HepG2 (cell line): ENCODE data around the gene LGALS4. TPM values are rescaled to one million over a fixed set of nuclear protein-coding genes. Genes with fewer than 3 reads are reported as not detected.

ENCODE experiments used
- ARNT2 ChIP-seq: sonication (generic); formaldehyde crosslinking; IDR thresholded peaks from 2 replicates; pipeline ENCODE4 v1.8.0; 2022; ENCODE audit warnings: mild to moderate bottlenecking, low read depth, missing genetic modification reagents, moderate library complexity
- CBFB ChIP-seq: sonication (generic); formaldehyde crosslinking; IDR thresholded peaks from 2 replicates; pipeline ENCODE4 v1.4.0; 2020; ENCODE audit warnings: missing genetic modification reagents
- ESRRA ChIP-seq: sonication (generic); formaldehyde crosslinking; IDR thresholded peaks from 2 replicates; pipeline ENCODE4 v1.5.1; 2020; ENCODE audit warnings: mild to moderate bottlenecking, low read depth, missing genetic modification reagents
- MED1 ChIP-seq: sonication (generic); formaldehyde crosslinking; IDR thresholded peaks from 2 replicates; pipeline ENCODE4 v1.4.0; 2020; ENCODE audit warnings: missing genetic modification reagents
- NR2F6 ChIP-seq, 2 experiments: IDR thresholded peaks; 2 replicates each; pipeline ENCODE4 v1.6.1; 2016; ENCODE audit warnings: antibody characterized with exemption in 1 of 2, mild to moderate bottlenecking in 1 of 2
- SOX6 ChIP-seq, 2 experiments: fragments of 450-650 bp in 1 of 2; sonication (generic) in 1 of 2; formaldehyde crosslinking in 1 of 2; IDR thresholded peaks; 2 replicates each; pipeline versions ENCODE4 v1.4.0 to v1.6.1; 2017 to 2020; ENCODE audit warnings: antibody characterized with exemption in 1 of 2, mild to moderate bottlenecking in 1 of 2, missing genetic modification reagents in 1 of 2
- TARDBP ChIP-seq: sonication (generic); formaldehyde crosslinking; IDR thresholded peaks from 2 replicates; pipeline ENCODE4 v1.8.0; 2022; ENCODE audit warnings: mild to moderate bottlenecking, missing genetic modification reagents
- YY1 ChIP-seq: IDR thresholded peaks from 2 replicates; pipeline ENCODE4 v1.6.1; 2011; ENCODE audit warnings: low read length, low read depth, moderate library complexity, mild to moderate bottlenecking; ENCODE audit not compliant: insufficient read depth, insufficient replicate concordance
- ZFP37 ChIP-seq: sonication (generic); formaldehyde crosslinking; IDR thresholded peaks from 2 replicates; pipeline ENCODE4 v1.4.0; 2020; ENCODE audit warnings: missing genetic modification reagents, borderline replicate concordance
- ZNF121 ChIP-seq: sonication (generic); formaldehyde crosslinking; IDR thresholded peaks from 2 replicates; pipeline ENCODE4 v1.5.0; 2020; ENCODE audit warnings: mild to moderate bottlenecking, missing genetic modification reagents
- ZNF460 ChIP-seq: sonication (generic); formaldehyde crosslinking; IDR thresholded peaks from 2 replicates; pipeline ENCODE4 v1.5.1; 2020; ENCODE audit warnings: missing genetic modification reagents, mild to moderate bottlenecking, borderline replicate concordance
- ZNF772 ChIP-seq: sonication (generic); formaldehyde crosslinking; IDR thresholded peaks from 2 replicates; pipeline ENCODE4 v1.5.0; 2020; ENCODE audit warnings: mild to moderate bottlenecking, missing genetic modification reagents
- ZSCAN25 ChIP-seq: sonication (generic); formaldehyde crosslinking; IDR thresholded peaks from 2 replicates; pipeline ENCODE4 v1.8.0; 2022; ENCODE audit warnings: mild to moderate bottlenecking, missing genetic modification reagents
- polyA plus RNA-seq, 8 experiments: library from polyadenylated mRNA; depleted of rRNA in 3 of 8; stranded (reverse) in 7 of 8; unstranded in 1 of 8; fragments of >200 nt; fragmentation: Illumina TruSeq in 4 of 8; extraction: Trizol in 4 of 8; gene quantifications; 2 replicates each; pipeline versions ENCODE4 v1.2.1 to v1.2.3, GENCODE V29; 2011 to 2016; ENCODE audit warnings: low read depth in 4 of 8, missing spikeins in 1 of 8, mixed read lengths in 1 of 8; ENCODE audit not compliant: insufficient read depth in 1 of 8
- total RNA-seq, 5 experiments: library from RNA; depleted of rRNA; stranded (reverse); fragments of >200 nt; fragmentation: Illumina TruSeq; extraction: Trizol; gene quantifications; 2 replicates each; pipeline ENCODE4 v1.2.3, GENCODE V29; 2016; ENCODE audit warnings: low read depth in 1 of 5
- TF ChIP-seq, protein P1 (sequence below): IDR thresholded peaks from 2 replicates; pipeline ENCODE4 v1.6.1; 2016; ENCODE audit warnings: low read depth, borderline replicate concordance
- TF ChIP-seq, protein P2 (sequence below): IDR thresholded peaks from 2 replicates; pipeline ENCODE4 v1.6.1; 2016; ENCODE audit warnings: mild to moderate bottlenecking, missing biosample characterization, missing genetic modification reagents
- TF ChIP-seq, protein P3 (sequence below), 2 experiments: sonication (generic) in 1 of 2; formaldehyde crosslinking in 1 of 2; IDR thresholded peaks; 2 replicates each; pipeline versions ENCODE4 v1.4.0 to v1.6.1; 2016 to 2020; ENCODE audit warnings: borderline replicate concordance in 1 of 2, low read depth in 1 of 2, mild to moderate bottlenecking in 1 of 2, missing genetic modification reagents in 1 of 2
- TF ChIP-seq, protein P4 (sequence below): sonication (generic); formaldehyde crosslinking; IDR thresholded peaks from 2 replicates; pipeline ENCODE4 v1.4.0; 2020; ENCODE audit warnings: missing genetic modification reagents, borderline replicate concordance
- TF ChIP-seq, protein P5 (sequence below): sonication (generic); formaldehyde crosslinking; conservative IDR thresholded peaks from 2 replicates; pipeline ENCODE4 v1.5.0; 2020; ENCODE audit warnings: missing genetic modification reagents

LGALS4 gene
- total and polyA plus RNA-seq, 2 of the 13 experiments (the other 11 are each of a cell fraction or from before 2014, with no cell fraction given), result 0.24 to 0.71 TPM

DNA sequence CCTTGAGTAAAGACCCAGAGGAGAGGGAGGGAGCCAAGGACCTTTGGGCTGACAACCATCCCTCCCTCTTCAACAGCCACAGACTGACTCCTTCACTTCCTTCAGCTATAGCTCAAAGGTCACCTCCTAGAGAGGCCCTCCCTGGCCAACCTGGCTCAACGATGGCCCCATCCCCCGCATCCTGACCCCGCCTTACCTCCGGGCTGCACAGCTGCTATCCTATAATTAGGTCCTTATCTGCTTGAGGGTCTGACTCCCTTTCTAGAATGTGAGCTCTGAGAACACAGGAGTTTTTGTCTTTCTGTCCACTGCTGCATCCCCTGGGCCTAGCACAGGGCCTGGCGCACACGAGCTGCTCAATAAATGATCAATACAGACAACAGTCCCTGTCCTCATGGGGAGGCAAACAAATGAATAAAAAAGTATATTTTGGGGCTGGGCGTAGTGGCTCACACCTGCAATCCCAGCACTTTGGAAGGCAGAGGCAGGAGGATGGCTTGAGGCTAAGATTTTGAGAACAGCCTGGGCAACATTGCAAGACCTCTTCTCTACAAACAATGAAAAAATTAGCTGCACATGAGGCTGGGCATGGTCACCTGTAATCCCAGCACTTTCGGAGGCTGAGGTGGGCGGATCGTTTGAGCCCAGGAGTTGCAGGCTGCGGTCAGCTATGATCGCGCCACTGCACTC, 6.6 kb upstream of the LGALS4 start (continued):
- TF ChIP-seq, protein P1, sequence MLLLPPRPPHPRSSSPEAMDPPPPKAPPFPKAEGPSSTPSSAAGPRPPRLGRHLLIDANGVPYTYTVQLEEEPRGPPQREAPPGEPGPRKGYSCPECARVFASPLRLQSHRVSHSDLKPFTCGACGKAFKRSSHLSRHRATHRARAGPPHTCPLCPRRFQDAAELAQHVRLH (CRISPR knock-in tag), result 0 out of 2 replicates have a peak, but pooled peaks have one; percentile 13
- peak; percentile 90 for TF ChIP-seq ZNF121 (CRISPR knock-in tag)
- TF ChIP-seq, protein P2, sequence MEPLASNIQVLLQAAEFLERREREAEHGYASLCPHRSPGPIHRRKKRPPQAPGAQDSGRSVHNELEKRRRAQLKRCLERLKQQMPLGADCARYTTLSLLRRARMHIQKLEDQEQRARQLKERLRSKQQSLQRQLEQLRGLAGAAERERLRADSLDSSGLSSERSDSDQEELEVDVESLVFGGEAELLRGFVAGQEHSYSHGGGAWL (CRISPR knock-in tag), result no peak
- peak; percentile 23 for TF ChIP-seq YY1
- no peak for TF ChIP-seq MED1 (CRISPR knock-in tag)
- no peak for TF ChIP-seq ZNF772 (CRISPR knock-in tag)
- TF ChIP-seq, protein P3, sequence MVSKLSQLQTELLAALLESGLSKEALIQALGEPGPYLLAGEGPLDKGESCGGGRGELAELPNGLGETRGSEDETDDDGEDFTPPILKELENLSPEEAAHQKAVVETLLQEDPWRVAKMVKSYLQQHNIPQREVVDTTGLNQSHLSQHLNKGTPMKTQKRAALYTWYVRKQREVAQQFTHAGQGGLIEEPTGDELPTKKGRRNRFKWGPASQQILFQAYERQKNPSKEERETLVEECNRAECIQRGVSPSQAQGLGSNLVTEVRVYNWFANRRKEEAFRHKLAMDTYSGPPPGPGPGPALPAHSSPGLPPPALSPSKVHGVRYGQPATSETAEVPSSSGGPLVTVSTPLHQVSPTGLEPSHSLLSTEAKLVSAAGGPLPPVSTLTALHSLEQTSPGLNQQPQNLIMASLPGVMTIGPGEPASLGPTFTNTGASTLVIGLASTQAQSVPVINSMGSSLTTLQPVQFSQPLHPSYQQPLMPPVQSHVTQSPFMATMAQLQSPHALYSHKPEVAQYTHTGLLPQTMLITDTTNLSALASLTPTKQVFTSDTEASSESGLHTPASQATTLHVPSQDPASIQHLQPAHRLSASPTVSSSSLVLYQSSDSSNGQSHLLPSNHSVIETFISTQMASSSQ (IDR thresholded peaks at IDR 0.05; ENCODE audit: low read depth), result 0 out of 2 replicates have a peak, but pooled peaks have one; percentile 22
- TF ChIP-seq, protein P3 (CRISPR knock-in tag; IDR thresholded peaks at IDR 0.05; ENCODE audit: borderline replicate concordance), result no peak
- TF ChIP-seq, protein P4, sequence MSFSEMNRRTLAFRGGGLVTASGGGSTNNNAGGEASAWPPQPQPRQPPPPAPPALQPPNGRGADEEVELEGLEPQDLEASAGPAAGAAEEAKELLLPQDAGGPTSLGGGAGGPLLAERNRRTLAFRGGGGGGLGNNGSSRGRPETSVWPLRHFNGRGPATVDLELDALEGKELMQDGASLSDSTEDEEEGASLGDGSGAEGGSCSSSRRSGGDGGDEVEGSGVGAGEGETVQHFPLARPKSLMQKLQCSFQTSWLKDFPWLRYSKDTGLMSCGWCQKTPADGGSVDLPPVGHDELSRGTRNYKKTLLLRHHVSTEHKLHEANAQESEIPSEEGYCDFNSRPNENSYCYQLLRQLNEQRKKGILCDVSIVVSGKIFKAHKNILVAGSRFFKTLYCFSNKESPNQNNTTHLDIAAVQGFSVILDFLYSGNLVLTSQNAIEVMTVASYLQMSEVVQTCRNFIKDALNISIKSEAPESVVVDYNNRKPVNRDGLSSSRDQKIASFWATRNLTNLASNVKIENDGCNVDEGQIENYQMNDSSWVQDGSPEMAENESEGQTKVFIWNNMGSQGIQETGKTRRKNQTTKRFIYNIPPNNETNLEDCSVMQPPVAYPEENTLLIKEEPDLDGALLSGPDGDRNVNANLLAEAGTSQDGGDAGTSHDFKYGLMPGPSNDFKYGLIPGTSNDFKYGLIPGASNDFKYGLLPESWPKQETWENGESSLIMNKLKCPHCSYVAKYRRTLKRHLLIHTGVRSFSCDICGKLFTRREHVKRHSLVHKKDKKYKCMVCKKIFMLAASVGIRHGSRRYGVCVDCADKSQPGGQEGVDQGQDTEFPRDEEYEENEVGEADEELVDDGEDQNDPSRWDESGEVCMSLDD (CRISPR knock-in tag), result no peak
- TF ChIP-seq, protein P5, sequence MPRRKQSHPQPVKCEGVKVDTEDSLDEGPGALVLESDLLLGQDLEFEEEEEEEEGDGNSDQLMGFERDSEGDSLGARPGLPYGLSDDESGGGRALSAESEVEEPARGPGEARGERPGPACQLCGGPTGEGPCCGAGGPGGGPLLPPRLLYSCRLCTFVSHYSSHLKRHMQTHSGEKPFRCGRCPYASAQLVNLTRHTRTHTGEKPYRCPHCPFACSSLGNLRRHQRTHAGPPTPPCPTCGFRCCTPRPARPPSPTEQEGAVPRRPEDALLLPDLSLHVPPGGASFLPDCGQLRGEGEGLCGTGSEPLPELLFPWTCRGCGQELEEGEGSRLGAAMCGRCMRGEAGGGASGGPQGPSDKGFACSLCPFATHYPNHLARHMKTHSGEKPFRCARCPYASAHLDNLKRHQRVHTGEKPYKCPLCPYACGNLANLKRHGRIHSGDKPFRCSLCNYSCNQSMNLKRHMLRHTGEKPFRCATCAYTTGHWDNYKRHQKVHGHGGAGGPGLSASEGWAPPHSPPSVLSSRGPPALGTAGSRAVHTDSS (CRISPR knock-in tag), result no peak
- peak; percentile 81; the same call in 1 of the 2 replicates for TF ChIP-seq ESRRA (CRISPR knock-in tag)
- TF ChIP-seq ZNF460 (CRISPR knock-in tag), result no peak
- TF ChIP-seq ZSCAN25 (CRISPR knock-in tag), result no peak
- TF ChIP-seq NR2F6 (IDR thresholded peaks at IDR 0.05), result no peak
- 0 out of 2 replicates have a peak, but pooled peaks have one; percentile 51 for TF ChIP-seq NR2F6 (CRISPR knock-in tag; IDR thresholded peaks at IDR 0.05)
- no peak for TF ChIP-seq ZFP37 (CRISPR knock-in tag)
- TF ChIP-seq CBFB (CRISPR knock-in tag), result 0 out of 2 replicates have a peak, but pooled peaks have one; percentile 8
- 0 out of 2 replicates have a peak, but pooled peaks have one; percentile 30 for TF ChIP-seq TARDBP
- TF ChIP-seq SOX6 (IDR thresholded peaks at IDR 0.05), result no peak
- TF ChIP-seq SOX6 (CRISPR knock-in tag; IDR thresholded peaks at IDR 0.05), result peak; percentile 57
- no peak for TF ChIP-seq ARNT2 (CRISPR knock-in tag)
